OCI-LY7 (cell line): ENCODE results near the gene IFIH1. TPM values are rescaled to one million over a fixed set of nuclear protein-coding genes. Genes with fewer than 3 reads are reported as not detected.

Source experiments
- BruUV-seq: library from RNA; stranded (reverse); fragments of 400-500 nt; replicated peaks from 2 replicates; lab custom pipeline; 2021; lab: Mats Ljungman, UMichigan
- CTCF ChIA-PET: fragments of 300-600 bp; sonication (Branson Sonifier 250); formaldehyde crosslinking; loops from one replicate; lab custom pipeline; 2022; ENCODE audit warnings: antibody characterized with exemption; ENCODE audit not compliant: unreplicated experiment; lab: Charles Lee
- POLR2A ChIA-PET: fragments of 300-600 bp; sonication (Branson Sonifier 250); formaldehyde crosslinking; loops from one replicate; lab custom pipeline; 2022; ENCODE audit warnings: antibody characterized with exemption; lab: Charles Lee
- DNase-seq: peaks from one replicate; pipeline ENCODE4 v3.0.0-alpha.2; 2015; ENCODE audit warnings: low spot score
- H2AFZ ChIP-seq: fragments of 200-600 bp; sonication (generic), shearing (Covaris generic); 2 replicates; pipeline ENCODE4 v1.6.1; 2014; ENCODE audit warnings: mild to moderate bottlenecking, antibody characterized with exemption, low read length, moderate library complexity
- H3K27ac ChIP-seq: fragments of 200-600 bp; sonication (generic); 2 replicates; pipeline ENCODE4 v1.5.1; 2014; ENCODE audit warnings: mixed run types, low read depth, mild to moderate bottlenecking, moderate library complexity, low read length, inconsistent platforms; ENCODE audit not compliant: poor library complexity, severe bottlenecking
- H3K36me3 ChIP-seq: fragments of 200-600 bp; sonication (generic); 2 replicates; pipeline ENCODE4 v1.6.1; 2014; ENCODE audit warnings: mild to moderate bottlenecking, antibody characterized with exemption, low read length, moderate library complexity, mixed read lengths; ENCODE audit not compliant: insufficient read depth
- H3K4me1 ChIP-seq: fragments of 200-600 bp; sonication (generic); 2 replicates; pipeline ENCODE4 v1.5.1; 2014; ENCODE audit warnings: mild to moderate bottlenecking, low read length; ENCODE audit not compliant: insufficient read depth, poor library complexity, severe bottlenecking
- H3K4me2 ChIP-seq: fragments of 200-600 bp; sonication (generic); 2 replicates; pipeline ENCODE4 v1.6.1; 2014; ENCODE audit warnings: mild to moderate bottlenecking, low read length
- H3K4me3 ChIP-seq: fragments of 200-600 bp; sonication (generic); 2 replicates; pipeline ENCODE4 v1.5.1; 2014; ENCODE audit warnings: mild to moderate bottlenecking, low read depth, low read length; ENCODE audit not compliant: poor library complexity, severe bottlenecking
- H3K79me2 ChIP-seq: fragments of 200-600 bp; sonication (generic); 2 replicates; pipeline ENCODE4 v1.6.1; 2016; ENCODE audit warnings: low read depth, mild to moderate bottlenecking, low read length, moderate library complexity, mixed read lengths; ENCODE audit not compliant: insufficient read depth
- H3K9me2 ChIP-seq: fragments of 200-600 bp; sonication (generic); 2 replicates; pipeline ENCODE4 v1.6.1; 2016; ENCODE audit warnings: mild to moderate bottlenecking, low read length, mixed read lengths; ENCODE audit not compliant: insufficient read depth
- H3K9me3 ChIP-seq: fragments of 200-600 bp; sonication (generic); 2 replicates; pipeline ENCODE4 v1.6.1; 2014; ENCODE audit warnings: mild to moderate bottlenecking, mixed run types, low read length, mixed read lengths
- H4K20me1 ChIP-seq: fragments of 200-600 bp; sonication (generic); 2 replicates; pipeline ENCODE4 v1.6.1; 2014; ENCODE audit warnings: mild to moderate bottlenecking, antibody characterized with exemption, low read length, moderate library complexity, mixed read lengths; ENCODE audit not compliant: insufficient read depth
- CTCF ChIP-seq: fragments of 200-600 bp; sonication (generic); conservative IDR thresholded peaks from 2 replicates; pipeline ENCODE4 v1.5.1; 2014; ENCODE audit warnings: mild to moderate bottlenecking, antibody characterized with exemption, low read length, moderate library complexity, mixed read lengths
- EZH2phosphoT487 ChIP-seq: fragments of 200-600 bp; sonication (generic); IDR thresholded peaks from 2 replicates; pipeline ENCODE4 v1.6.1; 2018; ENCODE audit warnings: low read depth, borderline replicate concordance, mild to moderate bottlenecking, mixed run types, antibody characterized with exemption, low read length, moderate library complexity, mixed read lengths
- intact Hi-C: fragments of 100-400 bp; cut with micrococcal nuclease; formaldehyde crosslinking; loops from one replicate; pipeline ENCODE4 v1.10.0; 2022; ENCODE audit not compliant: unreplicated experiment
- total RNA-seq, 2 experiments: library from RNA; depleted of rRNA in 1 of 2; stranded (reverse); fragments of >200 nt in 1 of 2; shearing (Covaris generic) in 1 of 2; gene quantifications; 2 replicates each; pipeline ENCODE4 v1.2.3, GENCODE V29; 2014 to 2022

Gene IFIH1
- total RNA-seq, 2 experiments from 2014 or later = 10.6 to 12.3 TPM

GRCh38 chr2:162330881-162331280 is 12.4 kb upstream of the IFIH1 start:
- Histone ChIP-seq H3K79me2 (no peaks in the 10 kb centered on the region), H3K36me3 (no peaks in the 10 kb centered on the region; the same call in 1 of the 2 replicates), H3K9me2 (no peaks in the 10 kb centered on the region), H3K9me3 (peaks cover 8% of the 10 kb centered on the region; the same call in 1 of the 2 replicates), H2AFZ (no peak overlapping the region), H3K4me2 (peak overlapping the region; percentile 20; the same call in 1 of the 2 replicates), H3K4me3 (no peak overlapping the region), H3K4me1 (peaks cover 9% of the 10 kb centered on the region), H4K20me1 (no peaks in the 10 kb centered on the region), H3K27ac (no peak overlapping the region)
- POLR2A ChIA-PET = no interaction called here
- CTCF ChIA-PET = no interaction called here
- BruUV-seq = no TSS peak
- intact Hi-C loops = no loop called here
- DNase-seq = no peak
- no peak for TF ChIP-seq CTCF
- TF ChIP-seq EZH2phosphoT487 = no peak

GRCh38 chr2:162328424-162329157 is 10.1 kb upstream of the IFIH1 start:
- BruUV-seq = no TSS peak
- no peak overlapping the region for H2AFZ ChIP-seq
- intact Hi-C loops = no loop called here

More at GRCh38 chr2:162328424-162329157, 10.1 kb upstream of the IFIH1 start:
- Histone ChIP-seq H3K9me2 (no peaks in the 10 kb centered on the region), H4K20me1 (no peaks in the 10 kb centered on the region), H3K36me3 (no peaks in the 10 kb centered on the region; the same call in 1 of the 2 replicates), H3K79me2 (no peaks in the 10 kb centered on the region), H3K9me3 (peaks cover 8% of the 10 kb centered on the region; the same call in 1 of the 2 replicates), H3K27ac (no peak overlapping the region), H3K4me2 (no peak overlapping the region), H3K4me3 (no peak overlapping the region), H3K4me1 (peaks cover 9% of the 10 kb centered on the region)
- DNase-seq = no peak
- TF ChIP-seq EZH2phosphoT487 (no peak), CTCF (no peak)
- POLR2A ChIA-PET = interaction anchor here (0.7 to 1.9 kb wide), 4 partner anchors 12 to 1787 kb away, joined by 3 to 10 read pairs (median 5); partner anchors contain the start of gene GCA
- CTCF ChIA-PET = no interaction called here
